Mesendoderm (in vitro differentiated cells): Measurements from ENCODE around the gene LUC7L2.

ENCODE experiments used
- DNase-seq: peaks from one replicate; pipeline ENCODE4 v3.0.0; 2013
- H2AK5ac ChIP-seq: 2 replicates; pipeline ENCODE4 v1.6.1; 2013; ENCODE audit warnings: low read length, inconsistent platforms
- H2BK120ac ChIP-seq: 2 replicates; pipeline ENCODE4 v1.6.1; 2013; ENCODE audit warnings: low read depth, mild to moderate bottlenecking, low read length, moderate library complexity, mixed read lengths
- H2BK15ac ChIP-seq: replicated peaks from 2 replicates; pipeline ENCODE4 v1.6.1; 2013; ENCODE audit warnings: low read depth, mild to moderate bottlenecking, moderate library complexity
- H2BK5ac ChIP-seq: 2 replicates; pipeline ENCODE4 v1.6.1; 2013; ENCODE audit warnings: low read length, inconsistent platforms
- H3K18ac ChIP-seq: 2 replicates; pipeline ENCODE4 v1.6.1; 2013; ENCODE audit warnings: mild to moderate bottlenecking, low read length, mixed read lengths
- H3K23ac ChIP-seq: one replicate; pipeline ENCODE4 v1.6.1; 2013; ENCODE audit warnings: low read length
- H3K27ac ChIP-seq: 2 replicates; pipeline ENCODE4 v1.5.1; 2013; ENCODE audit warnings: low read depth, mild to moderate bottlenecking, inconsistent platforms, low read length, moderate library complexity
- H3K27me3 ChIP-seq: 2 replicates; pipeline ENCODE4 v1.6.1; 2013; ENCODE audit warnings: low read length, control low read depth, mild to moderate bottlenecking, inconsistent platforms; ENCODE audit not compliant: insufficient read depth, poor library complexity
- H3K36me3 ChIP-seq: 2 replicates; pipeline ENCODE4 v1.6.1; 2013; ENCODE audit warnings: low read length, inconsistent platforms; ENCODE audit not compliant: control insufficient read depth, insufficient read depth
- H3K4ac ChIP-seq: one replicate; pipeline ENCODE4 v1.6.1; 2013; ENCODE audit warnings: low read depth, mild to moderate bottlenecking, low read length, moderate library complexity
- H3K4me1 ChIP-seq: 2 replicates; pipeline ENCODE4 v1.6.1; 2013; ENCODE audit warnings: low read depth, low read length, inconsistent platforms; ENCODE audit not compliant: control insufficient read depth
- H3K4me2 ChIP-seq: 2 replicates; pipeline ENCODE4 v1.6.1; 2013; ENCODE audit warnings: low read length
- H3K4me3 ChIP-seq: 2 replicates; pipeline ENCODE4 v1.5.1; 2013; ENCODE audit warnings: mild to moderate bottlenecking, low read length
- H3K56ac ChIP-seq: one replicate; pipeline ENCODE4 v1.6.1; 2013; ENCODE audit warnings: low read length
- H3K79me1 ChIP-seq: 2 replicates; pipeline ENCODE4 v1.6.1; 2013; ENCODE audit warnings: low read length, inconsistent platforms
- H3K79me2 ChIP-seq: 2 replicates; pipeline ENCODE4 v1.6.1; 2013; ENCODE audit warnings: mild to moderate bottlenecking, low read length; ENCODE audit not compliant: control insufficient read depth, insufficient read depth
- H3K9ac ChIP-seq: 2 replicates; pipeline ENCODE4 v1.6.1; 2013; ENCODE audit warnings: low read length, inconsistent platforms
- H4K5ac ChIP-seq: one replicate; pipeline ENCODE4 v1.6.1; 2013; ENCODE audit warnings: low read length
- H4K8ac ChIP-seq: one replicate; pipeline ENCODE4 v1.6.1; 2013; ENCODE audit warnings: low read depth, mild to moderate bottlenecking, control low read depth, low read length, moderate library complexity
- WGBS: extraction: QIAGEN DNeasy Blood & Tissue Kit; methylation state at CpG from one replicate; pipeline ENCODE4 v1.1.7; 2013; ENCODE audit warnings: low lambda C conversion rate, missing lambda C conversion rate; ENCODE audit not compliant: insufficient coverage; ENCODE audit errors: extremely low coverage; 5-methylcytosine and 5-hydroxymethylcytosine counted together

Gene LUC7L2

GRCh38 chr7:139339025-139339424, 20.7 kb upstream of the LUC7L2 start:
- Histone ChIP-seq H4K8ac (no peak overlapping the region), H3K4me3 (no peak overlapping the region)

GRCh38 chr7:139339698-139340036, 20.0 kb upstream of the LUC7L2 start:
- Histone ChIP-seq H3K18ac (no peak overlapping the region), H4K5ac (no peak overlapping the region), H3K27ac (no peak overlapping the region), H2BK120ac (no peak overlapping the region), H3K36me3 (no peaks in the 10 kb centered on the region), H3K79me2 (peaks cover 2% of the 10 kb centered on the region), H2BK15ac (no peak overlapping the region), H3K23ac (no peak overlapping the region), H3K79me1 (peaks cover 2% of the 10 kb centered on the region), H3K4me3 (no peak overlapping the region), H3K9ac (no peak overlapping the region), H3K4me1 (peaks cover 2% of the 10 kb centered on the region), H2BK5ac (no peak overlapping the region), H4K8ac (no peak overlapping the region), H3K4me2 (no peak overlapping the region), H3K4ac (no peak overlapping the region), H3K27me3 (no peaks in the 10 kb centered on the region), H2AK5ac (no peak overlapping the region), H3K56ac (no peak overlapping the region)
- no CpG with 5 or more reads among the region's 13 CpGs for WGBS
- no peak for DNase-seq

More at GRCh38 chr7:139339025-139339424, 20.7 kb upstream of the LUC7L2 start:
- no peak overlapping the region for H2BK120ac ChIP-seq
- H2BK5ac ChIP-seq, result no peak overlapping the region
- H3K79me2 ChIP-seq, result peaks cover 2% of the 10 kb centered on the region
- H2AK5ac ChIP-seq, result no peak overlapping the region
- no peak overlapping the region for H3K4me2 ChIP-seq
- H3K9ac ChIP-seq, result no peak overlapping the region
- H3K4me1 ChIP-seq, result peaks cover 2% of the 10 kb centered on the region
- H3K27ac ChIP-seq, result no peak overlapping the region
- no peak overlapping the region for H3K56ac ChIP-seq
- no peak overlapping the region for H3K18ac ChIP-seq
- H3K4ac ChIP-seq, result no peak overlapping the region
- H3K27me3 ChIP-seq, result no peaks in the 10 kb centered on the region
- no peak for DNase-seq
- no CpG with 5 or more reads among the region's 2 CpGs for WGBS
- H3K36me3 ChIP-seq, result no peaks in the 10 kb centered on the region
- H2BK15ac ChIP-seq, result no peak overlapping the region
- H3K23ac ChIP-seq, result no peak overlapping the region
- H4K5ac ChIP-seq, result no peak overlapping the region
- peaks cover 2% of the 10 kb centered on the region for H3K79me1 ChIP-seq

DNA sequence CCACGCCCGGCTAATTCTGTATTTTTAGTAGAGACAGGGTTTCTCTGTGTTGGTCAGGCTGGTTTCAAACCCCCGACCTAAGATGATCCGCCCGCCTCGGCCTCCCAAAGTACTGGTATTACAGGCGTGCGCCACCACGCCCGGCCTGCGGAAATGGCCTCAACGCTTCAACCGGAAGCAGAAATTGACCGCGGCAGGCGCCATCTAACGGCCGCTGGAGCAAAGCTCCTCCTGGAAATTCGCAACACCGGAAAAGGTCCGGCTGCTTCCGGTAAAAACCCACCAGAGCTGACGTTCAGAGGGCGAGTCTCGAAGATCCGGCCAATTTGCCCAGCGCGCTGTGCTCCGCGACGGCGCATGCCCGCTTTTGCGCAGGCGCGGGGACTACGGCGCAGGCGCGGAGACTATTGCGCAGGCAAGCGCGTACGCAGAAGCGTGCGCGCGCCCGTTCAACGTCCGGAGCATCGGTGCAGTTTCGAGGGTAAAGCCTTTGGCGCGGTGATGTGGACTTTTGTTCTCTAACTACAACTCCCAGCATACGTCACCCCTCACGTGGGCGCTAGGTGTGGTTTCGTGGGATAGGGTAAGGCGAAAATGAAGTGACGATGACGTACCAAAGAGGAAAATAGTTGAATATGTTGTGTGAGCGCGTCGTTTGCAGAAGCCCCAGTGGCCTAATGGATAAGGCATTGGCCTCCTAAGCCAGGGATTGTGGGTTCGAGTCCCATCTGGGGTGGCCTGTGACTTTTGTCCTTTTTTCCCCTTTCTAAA, 19.5 kb upstream of the LUC7L2 start:
- Histone ChIP-seq H3K4ac (no peak overlapping the region), H3K36me3 (no peaks in the 10 kb centered on the region), H2BK120ac (no peak overlapping the region), H3K4me1 (peaks cover 2% of the 10 kb centered on the region), H2BK5ac (no peak overlapping the region), H3K18ac (peak overlapping the region; percentile 62), H2BK15ac (no peak overlapping the region), H4K8ac (no peak overlapping the region), H2AK5ac (no peak overlapping the region), H4K5ac (peak overlapping the region; percentile 99), H3K4me2 (peak overlapping the region; percentile 98), H3K27me3 (no peaks in the 10 kb centered on the region), H3K79me1 (peaks cover 2% of the 10 kb centered on the region), H3K79me2 (peaks cover 2% of the 10 kb centered on the region), H3K4me3 (peak overlapping the region; percentile 47), H3K9ac (peak overlapping the region; percentile 84), H3K23ac (no peak overlapping the region), H3K56ac (peak overlapping the region; percentile 96), H3K27ac (peak overlapping the region; percentile 93)
- peak; percentile 99 for DNase-seq
- no CpG with 5 or more reads among the region's 66 CpGs for WGBS

GRCh38 chr7:139340808-139341057, 19.0 kb upstream of the LUC7L2 start:
- Histone ChIP-seq H2BK120ac (no peak overlapping the region), H3K27me3 (no peaks in the 10 kb centered on the region), H3K23ac (no peak overlapping the region), H4K8ac (no peak overlapping the region), H2BK5ac (peak overlapping the region; percentile 65), H3K9ac (peak overlapping the region; percentile 84), H3K79me2 (peaks cover 2% of the 10 kb centered on the region), H3K36me3 (no peaks in the 10 kb centered on the region), H3K4me3 (peak overlapping the region; percentile 47), H3K4me1 (peaks cover 2% of the 10 kb centered on the region), H4K5ac (peak overlapping the region; percentile 99), H3K27ac (peak overlapping the region; percentile 93), H3K18ac (peak overlapping the region; percentile 62), H3K4ac (no peak overlapping the region), H2AK5ac (no peak overlapping the region), H3K56ac (peak overlapping the region; percentile 96), H3K79me1 (peaks cover 2% of the 10 kb centered on the region), H3K4me2 (peak overlapping the region; percentile 98), H2BK15ac (no peak overlapping the region)
- WGBS, result no CpG with 5 or more reads among the region's 9 CpGs
- DNase-seq, result no peak

DNA sequence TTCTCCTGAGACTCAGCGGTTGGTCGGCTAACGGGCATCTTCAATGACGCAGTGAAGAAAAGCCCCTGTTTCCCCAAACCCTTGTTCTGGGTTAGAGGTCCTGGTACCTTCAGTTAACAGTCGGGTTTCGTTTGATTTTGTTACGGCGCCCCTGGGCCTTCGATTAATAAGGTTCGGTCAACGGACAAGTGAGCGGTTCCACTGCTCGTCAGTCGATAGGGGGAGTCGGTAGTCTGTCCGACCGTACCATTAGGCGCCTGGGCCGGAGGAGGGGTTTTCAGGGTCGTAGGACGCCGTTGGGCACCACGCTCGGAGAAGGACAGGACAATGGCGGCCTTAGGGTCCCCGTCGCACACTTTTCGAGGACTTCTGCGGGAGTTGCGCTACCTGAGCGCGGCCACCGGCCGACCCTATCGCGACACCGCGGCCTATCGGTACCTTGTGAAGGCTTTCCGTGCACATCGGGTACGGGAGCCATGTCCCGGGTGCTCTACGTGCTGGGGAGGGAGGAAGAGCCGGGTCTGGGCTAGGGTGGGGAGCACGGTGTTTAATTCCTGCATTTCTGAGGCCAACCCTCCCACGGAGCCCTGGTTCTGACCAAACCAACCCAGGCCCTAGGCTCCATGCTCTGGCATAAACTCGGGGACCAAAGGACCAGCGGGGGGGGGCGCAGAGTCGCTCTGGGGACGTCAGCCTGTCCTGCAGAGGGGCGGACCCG, 18.5 kb upstream of the LUC7L2 start, which contains the start of gene FMC1:
Gene FMC1 (plus strand): TSS at position 280 of the 718 bp plus-strand sequence. CDS start 48 bp downstream, at position 328.
- peak within 1 kb of the TSS; percentile 78 for H4K8ac ChIP-seq
- peak within 1 kb of the TSS; percentile 86 for H3K18ac ChIP-seq
- peaks cover 2% of the 10 kb centered on the region for H3K79me1 ChIP-seq
- peak within 1 kb of the TSS; percentile 84 for H3K9ac ChIP-seq
- H2BK15ac ChIP-seq, result no peak within 1 kb of the TSS
- WGBS, result no CpG with 5 or more reads among the region's 54 CpGs
- H3K56ac ChIP-seq, result peak within 1 kb of the TSS; percentile 96
- H3K4ac ChIP-seq, result peak within 1 kb of the TSS; percentile 70
- H2BK5ac ChIP-seq, result peak within 1 kb of the TSS; percentile 76
- peak within 1 kb of the TSS; percentile 99 for H4K5ac ChIP-seq
- H3K4me2 ChIP-seq, result peak within 1 kb of the TSS; percentile 98
- H3K36me3 ChIP-seq, result no peaks in the 10 kb centered on the region
- peak within 1 kb of the TSS; percentile 50 for H3K4me3 ChIP-seq
- no peaks in the 10 kb centered on the region for H3K27me3 ChIP-seq
- peaks cover 2% of the 10 kb centered on the region for H3K79me2 ChIP-seq
- DNase-seq, result peak; percentile 97
- no peak within 1 kb of the TSS for H2AK5ac ChIP-seq
- peak within 1 kb of the TSS; percentile 10 for H2BK120ac ChIP-seq
- peaks cover 2% of the 10 kb centered on the region for H3K4me1 ChIP-seq
- peak within 1 kb of the TSS; percentile 93 for H3K27ac ChIP-seq
- peak within 1 kb of the TSS; percentile 20 for H3K23ac ChIP-seq
